ENCODE measurements around the gene KIF21A. TPM values are rescaled to one million over a fixed set of nuclear protein-coding genes. Genes with fewer than 3 reads are reported as not detected.

KIF21A gene
- total RNA-seq, 2 donors from 2014 or later = 32.3 to 35.3 TPM

- Histone ChIP-seq H3K4me1 (ENCODE audit: control insufficient read depth, insufficient read depth, low read length) (peaks cover 4% of the 10 kb centered on the region), H3K27me3 (ENCODE audit: control insufficient read depth, insufficient read depth, low read length, poor library complexity, severe bottlenecking) (no peaks in the 10 kb centered on the region), H3K9ac (ENCODE audit: extremely low read depth, low read length, poor library complexity, severe bottlenecking) (no peak overlapping the region), H3K9me3 (ENCODE audit: control insufficient read depth, low read length) (no peaks in the 10 kb centered on the region), H3K4me3 (ENCODE audit: low read length) (no peak overlapping the region), H3K27ac (ENCODE audit: low read depth, low read length) (no peak overlapping the region), H3K36me3 (ENCODE audit: control insufficient read depth, insufficient read depth, low read length) (peaks cover 32% of the 10 kb centered on the region)
- Mint-ChIP-seq H3K4me1 (peaks cover 5% of the 10 kb centered on the region), H3K4me3 (no peak overlapping the region), H3K27ac (no peak overlapping the region), H3K9me3 (no peaks in the 10 kb centered on the region), H3K27me3 (ENCODE audit: insufficient read depth) (no peaks in the 10 kb centered on the region), H3K36me3 (ENCODE audit: low read depth) (peaks cover 20% of the 10 kb centered on the region)
- no peak for TF ChIP-seq CTCF (conservative IDR thresholded peaks at IDR 0.05)
- WGBS, 2 experiments (ENCODE audit: insufficient coverage in 1 of 2, insufficient read length in 1 of 2) = 86 to 100% methylated on average over 1 of the region's 1 CpG
- DNase-seq = no peak
Measured at GRCh38 chr12:39327510-39327909, 115.4 kb downstream of the KIF21A start.

GRCh38 chr12:39319180-39319579, 123.7 kb downstream of the KIF21A start:
- Histone ChIP-seq H3K9ac (ENCODE audit: extremely low read depth, low read length, poor library complexity, severe bottlenecking) (no peak overlapping the region), H3K4me1 (ENCODE audit: control insufficient read depth, insufficient read depth, low read length) (no peaks in the 10 kb centered on the region), H3K9me3 (ENCODE audit: control insufficient read depth, low read length) (no peaks in the 10 kb centered on the region), H3K27me3 (ENCODE audit: control insufficient read depth, insufficient read depth, low read length, poor library complexity, severe bottlenecking) (no peaks in the 10 kb centered on the region), H3K27ac (ENCODE audit: low read depth, low read length) (no peak overlapping the region), H3K4me3 (ENCODE audit: low read length) (no peak overlapping the region), H3K36me3 (ENCODE audit: control insufficient read depth, insufficient read depth, low read length) (peaks cover 21% of the 10 kb centered on the region)
- Mint-ChIP-seq H3K4me1 (peaks cover 3% of the 10 kb centered on the region), H3K36me3 (ENCODE audit: low read depth) (peaks cover 6% of the 10 kb centered on the region), H3K27me3 (ENCODE audit: insufficient read depth) (no peaks in the 10 kb centered on the region), H3K4me3 (no peak overlapping the region), H3K27ac (no peak overlapping the region), H3K9me3 (no peaks in the 10 kb centered on the region)
- 71 to 100% methylated on average over 1 of the region's 3 CpGs for WGBS, 2 experiments (ENCODE audit: insufficient coverage in 1 of 2, insufficient read length in 1 of 2)
- TF ChIP-seq CTCF (conservative IDR thresholded peaks at IDR 0.05) = no peak
- DNase-seq = no peak

- no peak overlapping the region for H3K4me3 ChIP-seq (ENCODE audit: low read length)
- H3K4me1 Mint-ChIP-seq = peaks cover 3% of the 10 kb centered on the region
- H3K27ac ChIP-seq (ENCODE audit: low read depth, low read length) = no peak overlapping the region
- no peak overlapping the region for H3K9ac ChIP-seq (ENCODE audit: extremely low read depth, low read length, poor library complexity, severe bottlenecking)
- H3K36me3 ChIP-seq (ENCODE audit: control insufficient read depth, insufficient read depth, low read length) = peaks cover 19% of the 10 kb centered on the region
- no peak overlapping the region for H3K27ac Mint-ChIP-seq
- H3K36me3 Mint-ChIP-seq (ENCODE audit: low read depth) = peaks cover 8% of the 10 kb centered on the region
- H3K27me3 ChIP-seq (ENCODE audit: control insufficient read depth, insufficient read depth, low read length, poor library complexity, severe bottlenecking) = no peaks in the 10 kb centered on the region
- no peak for DNase-seq
- no peaks in the 10 kb centered on the region for H3K9me3 ChIP-seq (ENCODE audit: control insufficient read depth, low read length)
- no peaks in the 10 kb centered on the region for H3K4me1 ChIP-seq (ENCODE audit: control insufficient read depth, insufficient read depth, low read length)
- TF ChIP-seq CTCF (conservative IDR thresholded peaks at IDR 0.05) = no peak
- H3K4me3 Mint-ChIP-seq = no peak overlapping the region
- H3K9me3 Mint-ChIP-seq = no peaks in the 10 kb centered on the region
- H3K27me3 Mint-ChIP-seq (ENCODE audit: insufficient read depth) = no peaks in the 10 kb centered on the region
Measured at GRCh38 chr12:39314547-39314946, 128.4 kb downstream of the KIF21A start.
